ENCODE data around the gene NID2. TPM values are rescaled to one million over a fixed set of nuclear protein-coding genes. Genes with fewer than 3 reads are reported as not detected.

NID2 gene
- total and polyA plus RNA-seq, 10 of the 15 experiments (the other 5 are each of a cell fraction or from before 2014, with no cell fraction given), result 0.04 to 0.49 (median 0.23) TPM; not detected in 3

DNA sequence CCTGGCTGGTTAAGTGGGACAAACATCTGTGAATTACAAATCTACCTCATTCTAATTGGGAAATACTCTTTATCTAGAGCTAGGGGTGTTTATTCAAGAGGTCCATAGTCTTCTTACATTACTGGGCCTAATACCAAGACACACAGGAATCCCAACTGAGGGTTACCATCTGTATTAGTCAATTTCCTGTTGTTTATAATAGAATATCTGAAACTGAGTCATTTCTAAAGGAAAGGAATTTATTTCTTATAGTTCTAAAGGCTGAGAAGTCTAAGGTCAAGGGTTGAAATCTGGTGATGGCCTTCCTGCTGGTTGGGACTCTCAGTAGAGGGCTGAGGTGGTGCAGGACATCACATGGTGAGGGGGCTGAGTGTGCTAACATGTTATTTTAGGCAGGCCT is 43.5 kb downstream of the NID2 start (continued):
- TF ChIP-seq MYB (IDR thresholded peaks at IDR 0.05; ENCODE audit: borderline replicate concordance, low read depth, low read length), result no peak

DNA sequence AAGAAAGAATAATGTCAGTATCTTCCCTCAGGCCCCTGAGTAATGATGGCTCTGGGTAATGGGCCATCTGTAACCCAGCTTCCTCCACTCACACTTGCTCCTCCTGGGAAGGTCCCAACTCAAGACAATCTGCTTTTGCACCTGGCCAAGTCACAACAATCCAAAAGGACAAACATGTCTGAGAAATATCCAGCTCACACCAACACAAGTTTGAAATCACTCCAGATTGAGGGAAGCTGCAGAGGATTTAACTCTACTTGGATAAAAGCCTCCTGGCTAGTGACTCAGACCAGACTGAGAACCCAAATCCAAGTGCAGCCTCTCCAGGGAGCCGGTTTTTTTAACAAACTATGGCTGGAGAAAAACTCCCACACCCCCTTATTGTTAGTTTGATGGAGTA is 45.3 kb downstream of the NID2 start:
- H4K20me1 ChIP-seq (ENCODE audit: control insufficient read depth, insufficient read depth), result no peaks in the 10 kb centered on the region
- in situ Hi-C loops (cut with MboI), result no loop called here
- FAIRE-seq (no peak), DNase-seq (ENCODE audit: low read depth, low spot score) (no peak), ATAC-seq (no peak)
- H3K79me2 ChIP-seq (ENCODE audit: control insufficient read depth, insufficient read depth, low read length), result no peaks in the 10 kb centered on the region
- no peak overlapping the region for H3K4me2 ChIP-seq (ENCODE audit: control insufficient read depth, insufficient read depth)
- no peaks in the 10 kb centered on the region; the same call in 2 of the 3 replicates for H3K9me3 ChIP-seq (replicated peaks; ENCODE audit: control insufficient read depth, insufficient read depth, low read length)
- no peak overlapping the region for H3K4me3 ChIP-seq
- CTCF ChIA-PET, result interaction anchor here (0.6 kb wide), 1 partner anchor 1260 kb away, joined by 3 read pairs; no protein-coding TSS in a partner anchor
- RAD21 ChIA-PET (ENCODE audit: unreplicated experiment), result no interaction called here
- SMC1A ChIA-PET (ENCODE audit: uncharacterized antibody, unreplicated experiment), result interaction anchor here (1.2 to 1.5 kb wide), 2 partner anchors 15 to 48 kb away, joined by 3 read pairs; no protein-coding TSS in a partner anchor
- H3K4me1 ChIP-seq (ENCODE audit: control insufficient read depth, insufficient read depth, low read length), result peaks cover 12% of the 10 kb centered on the region
- H3K27me3 ChIP-seq (replicated peaks in 1 of 2; ENCODE audit: control insufficient read depth in 2 of 2, insufficient read depth in 2 of 2, low read length in 1 of 2), result no peaks in the 10 kb centered on the region
- POLR2A ChIA-PET, result no interaction called here
- intact Hi-C loops (cut with micrococcal nuclease; ENCODE audit: unreplicated experiment), result no loop called here
- no TSS peak for BruUV-seq (replicated peaks)
- no peak overlapping the region for H2AFZ ChIP-seq (ENCODE audit: control insufficient read depth, low read depth, low read length)
- H3K36me3 ChIP-seq (ENCODE audit: control insufficient read depth in 2 of 2, insufficient read depth in 2 of 2, low read length in 1 of 2), result no peaks in the 10 kb centered on the region
- no peak overlapping the region for H3K9ac ChIP-seq (ENCODE audit: control insufficient read depth, insufficient read depth, low read length)
- H3K27ac ChIP-seq (ENCODE audit: control insufficient read depth, insufficient read depth), result no peak overlapping the region
- 95% methylated on average over 1 of the region's 1 CpG for WGBS (ENCODE audit: insufficient coverage, insufficient replicate concordance, low lambda C conversion rate, missing lambda C conversion rate)
- TF ChIP-seq, protein P1, sequence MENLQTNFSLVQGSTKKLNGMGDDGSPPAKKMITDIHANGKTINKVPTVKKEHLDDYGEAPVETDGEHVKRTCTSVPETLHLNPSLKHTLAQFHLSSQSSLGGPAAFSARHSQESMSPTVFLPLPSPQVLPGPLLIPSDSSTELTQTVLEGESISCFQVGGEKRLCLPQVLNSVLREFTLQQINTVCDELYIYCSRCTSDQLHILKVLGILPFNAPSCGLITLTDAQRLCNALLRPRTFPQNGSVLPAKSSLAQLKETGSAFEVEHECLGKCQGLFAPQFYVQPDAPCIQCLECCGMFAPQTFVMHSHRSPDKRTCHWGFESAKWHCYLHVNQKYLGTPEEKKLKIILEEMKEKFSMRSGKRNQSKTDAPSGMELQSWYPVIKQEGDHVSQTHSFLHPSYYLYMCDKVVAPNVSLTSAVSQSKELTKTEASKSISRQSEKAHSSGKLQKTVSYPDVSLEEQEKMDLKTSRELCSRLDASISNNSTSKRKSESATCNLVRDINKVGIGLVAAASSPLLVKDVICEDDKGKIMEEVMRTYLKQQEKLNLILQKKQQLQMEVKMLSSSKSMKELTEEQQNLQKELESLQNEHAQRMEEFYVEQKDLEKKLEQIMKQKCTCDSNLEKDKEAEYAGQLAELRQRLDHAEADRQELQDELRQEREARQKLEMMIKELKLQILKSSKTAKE (IDR thresholded peaks at IDR 0.05; ENCODE audit: low read depth, poor library complexity, severe bottlenecking), result no peak
- TF ChIP-seq ESRRA (IDR thresholded peaks at IDR 0.05; ENCODE audit: low read length) (no peak), GABPA (IDR thresholded peaks at IDR 0.05; ENCODE audit: low read depth) (no peak), EGR1 (IDR thresholded peaks at IDR 0.05; ENCODE audit: borderline replicate concordance in 1 of 2, low read depth in 2 of 2, low read length in 2 of 2) (no peak), ZNF384 (IDR thresholded peaks at IDR 0.05; ENCODE audit: borderline replicate concordance, low read depth, low read length) (no peak), MEF2B (IDR thresholded peaks at IDR 0.05; ENCODE audit: partially characterized antibody, poor library complexity, severe bottlenecking) (no peak), SREBF1 (IDR thresholded peaks at IDR 0.05; ENCODE audit: low read length) (no peak), NFYA (IDR thresholded peaks at IDR 0.05; ENCODE audit: borderline replicate concordance, low read depth, low read length) (no peak), ETV6 (conservative IDR thresholded peaks at IDR 0.05 in 1 of 2, IDR thresholded peaks at IDR 0.05 in 1 of 2; ENCODE audit: borderline replicate concordance in 1 of 2, low read depth in 1 of 2) (no peak), MXI1 (IDR thresholded peaks at IDR 0.05; ENCODE audit: low read depth, low read length) (no peak), HDAC6 (IDR thresholded peaks at IDR 0.05; ENCODE audit: unreplicated experiment) (no peak), SREBF2 (IDR thresholded peaks at IDR 0.05; ENCODE audit: low read length) (no peak), ZNF274 (IDR thresholded peaks at IDR 0.05; ENCODE audit: insufficient read depth, insufficient read length) (no peak)
- TF ChIP-seq, protein P2, sequence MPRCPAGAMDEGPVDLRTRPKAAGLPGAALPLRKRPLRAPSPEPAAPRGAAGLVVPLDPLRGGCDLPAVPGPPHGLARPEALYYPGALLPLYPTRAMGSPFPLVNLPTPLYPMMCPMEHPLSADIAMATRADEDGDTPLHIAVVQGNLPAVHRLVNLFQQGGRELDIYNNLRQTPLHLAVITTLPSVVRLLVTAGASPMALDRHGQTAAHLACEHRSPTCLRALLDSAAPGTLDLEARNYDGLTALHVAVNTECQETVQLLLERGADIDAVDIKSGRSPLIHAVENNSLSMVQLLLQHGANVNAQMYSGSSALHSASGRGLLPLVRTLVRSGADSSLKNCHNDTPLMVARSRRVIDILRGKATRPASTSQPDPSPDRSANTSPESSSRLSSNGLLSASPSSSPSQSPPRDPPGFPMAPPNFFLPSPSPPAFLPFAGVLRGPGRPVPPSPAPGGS (IDR thresholded peaks at IDR 0.05; ENCODE audit: borderline replicate concordance, insufficient read depth, low read depth, low read length, poor library complexity, severe bottlenecking), result no peak
- TF ChIP-seq, protein P3, sequence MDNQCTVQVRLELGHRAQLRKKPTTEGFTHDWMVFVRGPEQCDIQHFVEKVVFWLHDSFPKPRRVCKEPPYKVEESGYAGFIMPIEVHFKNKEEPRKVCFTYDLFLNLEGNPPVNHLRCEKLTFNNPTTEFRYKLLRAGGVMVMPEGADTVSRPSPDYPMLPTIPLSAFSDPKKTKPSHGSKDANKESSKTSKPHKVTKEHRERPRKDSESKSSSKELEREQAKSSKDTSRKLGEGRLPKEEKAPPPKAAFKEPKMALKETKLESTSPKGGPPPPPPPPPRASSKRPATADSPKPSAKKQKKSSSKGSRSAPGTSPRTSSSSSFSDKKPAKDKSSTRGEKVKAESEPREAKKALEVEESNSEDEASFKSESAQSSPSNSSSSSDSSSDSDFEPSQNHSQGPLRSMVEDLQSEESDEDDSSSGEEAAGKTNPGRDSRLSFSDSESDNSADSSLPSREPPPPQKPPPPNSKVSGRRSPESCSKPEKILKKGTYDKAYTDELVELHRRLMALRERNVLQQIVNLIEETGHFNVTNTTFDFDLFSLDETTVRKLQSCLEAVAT (IDR thresholded peaks at IDR 0.05), result no peak

All from GM12878 (cell line).